ENCODE data around the gene KDM1B. TPM values are rescaled to one million over a fixed set of nuclear protein-coding genes. Genes with fewer than 3 reads are reported as not detected.
"Not testable (repeated sequence)": the region's sequence is repeated elsewhere in the genome, so short reads cannot be mapped to it uniquely, and the experiment has no call there.

Gene KDM1B
- total RNA-seq, 1 donor from 2014 or later: 38.8 TPM

GRCh38 chr6:18186540-18187250, 31.5 kb downstream of the KDM1B start:
- peak; percentile 51 for DNase-seq (ENCODE audit: low read depth)

DNA sequence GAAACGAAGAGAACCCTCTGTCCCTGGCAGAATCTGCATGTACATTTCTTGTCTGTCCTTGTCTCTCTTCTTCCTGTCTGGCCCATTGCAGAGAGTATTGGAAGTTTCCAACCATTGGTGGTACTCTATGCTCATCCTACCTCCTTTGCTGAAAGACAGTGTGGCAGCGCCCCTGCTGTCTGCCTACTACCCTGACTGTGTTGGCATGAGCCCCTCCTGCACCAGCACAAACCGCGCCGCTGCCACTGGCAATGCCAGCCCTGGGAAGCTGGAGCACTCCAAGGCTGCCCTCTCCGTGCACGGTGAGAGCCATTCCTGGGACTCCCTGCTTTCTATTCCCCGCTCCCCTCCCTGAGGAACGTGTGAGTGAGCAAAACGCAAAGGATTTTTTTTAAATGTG, 32.5 kb downstream of the KDM1B start:
- no peak for DNase-seq (ENCODE audit: low read depth)

DNA sequence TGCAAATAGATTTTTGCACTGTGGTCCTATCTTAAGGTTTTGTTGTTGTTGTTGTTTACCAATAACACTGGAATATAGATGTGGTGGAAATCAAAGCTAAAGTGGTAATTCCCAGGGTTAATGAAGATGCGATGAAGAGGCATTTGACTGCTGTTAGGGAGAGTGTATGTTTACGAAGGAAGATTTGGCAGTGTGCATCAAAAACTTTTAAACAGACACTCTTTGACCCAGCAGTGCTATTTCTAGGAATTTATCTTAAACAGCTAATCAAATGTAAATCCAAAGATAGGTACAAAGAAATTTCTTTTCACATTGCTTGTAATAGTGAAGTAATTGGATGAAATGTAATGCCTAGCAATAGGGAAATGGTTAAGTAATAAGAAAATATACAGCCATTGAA, 34.0 kb downstream of the KDM1B start:
- no peak for DNase-seq (ENCODE audit: low read depth)

- DNase-seq (ENCODE audit: low read depth): no peak
These were observed 36.8 kb downstream of the KDM1B start for GRCh38 chr6:18192026-18192425.

DNA sequence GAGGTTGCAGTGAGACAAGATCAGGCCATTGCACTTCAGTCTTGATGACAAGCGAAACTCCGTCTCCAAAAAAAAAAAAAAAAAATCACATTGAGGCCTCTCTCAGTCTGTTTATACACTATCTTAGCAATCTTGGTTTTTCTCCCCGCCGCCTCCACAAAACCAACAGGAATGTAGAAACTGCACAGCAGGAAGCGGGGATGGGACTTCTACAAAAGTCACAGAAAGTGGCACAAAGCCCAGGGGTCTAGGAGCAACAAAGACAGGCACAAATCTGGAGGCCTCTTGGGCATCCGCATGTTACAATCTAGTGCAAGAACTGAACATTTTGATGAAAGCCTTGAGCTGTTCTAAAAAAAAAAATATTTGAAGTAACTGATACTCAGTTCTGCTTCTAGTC, 48.6 kb downstream of the KDM1B start:
- no peak for DNase-seq (ENCODE audit: low read depth)

DNA sequence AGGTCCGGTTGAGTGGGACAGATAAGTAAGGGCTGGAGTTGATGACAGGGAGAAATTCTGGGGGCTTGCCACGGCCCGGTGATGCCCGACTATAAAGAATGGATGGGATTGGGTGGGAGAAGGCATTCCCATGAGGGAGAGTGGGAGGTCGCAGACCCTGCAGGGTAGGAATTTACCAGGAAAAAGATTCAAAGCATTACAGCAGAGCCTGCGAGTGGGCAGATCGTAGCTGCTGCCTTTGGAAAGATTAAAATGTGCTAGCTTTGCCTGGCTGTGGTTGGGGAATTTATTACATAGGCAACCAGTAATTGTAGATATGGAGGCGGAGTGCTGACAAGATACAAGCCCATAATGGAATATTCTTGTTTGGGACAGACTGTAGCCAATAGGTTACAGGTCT, 49.5 kb downstream of the KDM1B start:
- no peak for DNase-seq (ENCODE audit: low read depth)

- no peak for DNase-seq (ENCODE audit: low read depth)
These were observed 51.4 kb downstream of the KDM1B start for GRCh38 chr6:18206591-18206990.

DNA sequence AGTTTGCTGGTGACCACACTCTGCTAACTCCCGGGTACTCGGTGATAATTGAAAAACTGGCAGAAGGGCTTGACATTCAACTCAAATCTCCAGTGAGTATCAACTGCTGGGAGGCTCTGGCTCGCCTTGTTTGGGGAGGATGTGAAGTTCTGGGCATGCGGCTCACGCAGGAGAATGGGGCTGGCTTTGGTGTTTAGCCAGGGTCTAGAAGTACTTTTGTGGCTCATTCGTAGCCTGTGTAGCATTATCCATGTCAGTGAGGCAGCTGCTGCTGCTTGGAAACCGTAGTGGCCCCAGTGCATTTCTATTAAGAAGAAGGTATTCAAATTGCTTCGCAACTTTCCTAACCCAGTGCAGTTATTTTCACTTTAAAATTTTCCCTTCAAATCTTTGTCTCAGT, 52.2 kb downstream of the KDM1B start:
- DNase-seq (ENCODE audit: low read depth): no peak

- DNase-seq (ENCODE audit: low read depth): no peak
These were observed 52.7 kb downstream of the KDM1B start for GRCh38 chr6:18207949-18208348.

DNA sequence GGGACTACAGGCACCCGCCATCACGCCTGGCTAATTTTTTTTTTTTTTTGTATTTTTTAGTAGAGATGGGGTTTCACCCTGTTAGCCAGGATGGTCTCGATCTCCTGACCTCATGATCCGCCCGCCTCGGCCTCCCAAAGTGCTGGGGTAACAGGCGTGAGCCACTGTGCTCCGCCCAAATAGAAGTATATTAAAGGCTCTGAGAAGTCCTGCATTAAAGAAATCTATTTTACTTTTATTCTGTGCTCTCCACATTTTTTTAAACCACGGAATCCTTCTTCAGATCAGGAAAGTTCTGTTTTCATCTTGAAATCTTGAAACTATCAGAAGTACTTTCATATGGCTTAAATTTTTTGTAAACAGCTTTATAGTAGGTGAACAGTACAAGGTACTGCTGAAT, 53.6 kb downstream of the KDM1B start:
- not testable (repeated sequence) for DNase-seq (ENCODE audit: low read depth)

DNA sequence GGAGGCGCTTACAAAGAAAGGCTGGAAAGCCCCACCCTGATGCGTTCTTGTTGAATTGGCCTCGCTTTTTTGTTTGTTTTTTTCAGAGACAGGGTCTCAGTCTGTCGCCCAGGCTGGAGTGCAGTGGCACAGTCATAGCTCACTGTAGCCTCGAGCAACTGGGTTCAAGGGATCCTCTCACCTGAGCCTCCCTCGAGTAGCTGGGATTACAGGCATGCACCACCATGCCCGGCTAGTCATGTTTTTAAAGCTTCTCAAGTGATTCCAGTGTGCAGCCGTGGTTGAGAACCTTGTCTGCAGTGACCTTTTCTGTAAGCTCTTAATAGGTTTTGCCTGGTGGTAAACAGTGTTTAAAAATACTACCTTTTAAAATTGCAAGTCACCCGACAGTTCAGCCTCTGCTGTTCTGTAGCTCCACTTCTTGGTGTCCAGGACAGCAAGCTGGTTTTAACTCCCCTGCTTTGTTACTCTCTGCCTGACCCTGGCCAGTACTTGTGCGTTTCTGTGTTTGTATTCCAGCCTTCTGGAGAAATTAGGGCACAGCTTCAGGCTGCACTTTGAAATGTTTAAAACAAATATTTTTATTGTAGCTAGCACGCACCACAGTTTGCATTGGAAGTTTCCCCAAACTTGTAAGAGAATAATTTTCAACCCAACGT, 54.4 kb downstream of the KDM1B start:
- no peak for DNase-seq (ENCODE audit: low read depth)

DNA sequence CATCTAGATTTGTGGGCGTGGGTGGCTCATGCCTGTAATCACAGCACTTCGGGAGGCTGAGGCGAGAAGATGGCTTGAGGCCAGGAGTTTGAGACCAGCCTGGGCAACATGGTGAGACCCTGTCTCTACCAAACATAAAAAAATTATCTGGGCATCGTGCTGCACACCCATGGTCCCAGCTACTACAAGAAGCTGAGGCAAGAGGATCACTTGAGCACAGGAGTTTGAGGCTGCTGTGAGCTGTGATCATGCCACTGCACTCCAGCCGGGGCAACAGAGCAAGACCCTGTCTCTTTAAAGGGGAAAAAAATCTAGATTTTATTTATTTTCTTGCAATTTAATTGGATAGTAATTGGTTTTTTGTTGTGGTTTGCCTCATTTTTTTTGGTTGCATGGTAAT, 55.5 kb downstream of the KDM1B start:
- no peak for DNase-seq (ENCODE audit: low read depth)

DNA sequence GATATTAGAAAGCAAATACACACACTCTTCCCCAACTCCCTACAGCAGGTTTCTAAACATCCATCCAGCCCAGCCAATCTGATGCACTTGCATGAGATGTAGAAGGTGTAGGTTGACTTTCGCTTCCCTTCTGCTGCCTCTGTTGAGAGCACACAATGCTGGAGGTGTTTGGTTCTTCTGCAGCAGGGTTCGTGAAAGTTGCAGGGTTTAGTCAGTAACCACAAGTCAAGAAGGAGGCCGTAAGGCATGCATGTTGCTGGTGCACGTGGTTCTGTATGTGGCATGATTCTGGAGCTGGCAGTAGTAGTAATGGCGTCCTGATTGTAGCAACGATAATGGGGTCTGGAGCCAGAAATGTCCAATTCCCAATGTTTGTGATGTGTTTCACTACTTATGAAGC, 56.1 kb downstream of the KDM1B start:
- no peak for DNase-seq (ENCODE audit: low read depth)

DNA sequence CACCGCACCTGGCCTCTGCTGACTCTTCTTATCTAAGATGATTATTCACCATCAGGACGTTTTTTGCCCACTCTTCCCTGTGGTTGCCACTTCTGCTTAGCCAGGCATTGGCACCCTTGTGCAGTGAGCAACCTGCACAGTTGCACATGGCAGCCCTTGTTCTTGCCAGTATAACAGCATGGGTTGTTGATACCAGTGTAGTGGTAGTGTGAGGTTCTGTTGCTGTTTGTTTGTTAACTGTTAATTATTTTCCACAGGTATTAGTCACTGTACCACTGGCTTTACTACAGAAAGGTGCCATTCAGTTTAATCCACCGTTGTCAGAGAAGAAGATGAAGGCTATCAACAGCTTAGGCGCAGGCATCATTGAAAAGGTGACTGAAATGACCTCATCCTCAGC, 57.0 kb downstream of the KDM1B start:
- DNase-seq (ENCODE audit: low read depth): peak; percentile 72

DNA sequence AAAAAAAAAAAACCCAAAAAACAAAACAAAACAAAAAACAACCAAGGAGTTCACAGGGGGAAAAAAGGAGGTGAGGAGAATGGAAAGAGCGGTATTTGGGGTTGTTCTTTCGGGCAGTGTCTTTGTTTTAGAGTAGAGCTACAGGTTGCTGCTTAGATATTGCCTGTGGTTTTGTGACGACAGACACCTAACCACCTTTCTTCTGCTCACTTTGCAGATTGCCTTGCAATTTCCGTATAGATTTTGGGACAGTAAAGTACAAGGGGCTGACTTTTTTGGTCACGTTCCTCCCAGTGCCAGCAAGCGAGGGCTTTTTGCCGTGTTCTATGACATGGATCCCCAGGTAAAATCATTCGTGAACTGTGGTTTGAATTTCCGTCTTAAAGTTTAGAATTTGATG, 58.2 kb downstream of the KDM1B start:
- DNase-seq (ENCODE audit: low read depth): no peak

DNA sequence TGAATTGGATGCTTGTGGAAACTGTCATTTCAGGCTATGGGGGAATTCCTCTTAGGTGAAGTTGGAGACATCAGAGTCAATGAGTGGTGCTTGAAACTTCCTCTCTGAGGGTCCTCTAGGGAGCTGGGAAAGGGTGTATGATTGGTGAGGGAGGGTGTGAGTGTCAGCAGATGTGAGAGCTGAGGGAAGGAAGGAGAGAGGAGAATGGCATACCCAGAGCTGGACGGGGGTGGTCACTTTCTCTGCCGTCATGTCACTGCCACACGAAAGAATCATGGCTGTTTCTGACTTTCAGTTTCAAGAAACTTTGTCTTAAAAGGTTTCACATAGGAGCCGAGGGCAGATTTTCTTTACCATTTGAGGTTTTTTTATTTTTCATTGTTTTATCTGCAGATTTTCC, 58.8 kb downstream of the KDM1B start:
- DNase-seq (ENCODE audit: low read depth): no peak

DNA sequence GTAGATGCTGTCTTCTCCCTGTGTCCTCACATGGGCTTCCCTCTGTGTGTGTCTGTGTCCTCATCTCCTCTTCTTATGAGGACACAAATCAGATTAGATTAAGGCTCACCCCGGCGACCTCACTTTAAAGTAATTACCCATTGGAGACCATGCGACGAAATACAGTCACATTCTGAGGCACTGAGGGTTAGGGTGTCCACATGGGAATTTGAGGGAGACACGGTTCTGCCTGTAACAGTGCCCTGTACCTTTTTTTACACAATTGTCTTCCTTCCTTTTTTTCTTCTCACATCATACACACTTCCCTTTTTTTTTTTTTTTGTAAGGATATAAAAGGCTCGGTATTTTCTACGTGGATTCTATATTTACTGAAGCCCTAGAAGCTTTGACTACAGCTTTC, 60.2 kb downstream of the KDM1B start:
- DNase-seq (ENCODE audit: low read depth): no peak

GRCh38 chr6:18216411-18216810, 61.2 kb downstream of the KDM1B start:
- DNase-seq (ENCODE audit: low read depth): peak; percentile 13

- DNase-seq (ENCODE audit: low read depth): no peak
These were observed 63.0 kb downstream of the KDM1B start for GRCh38 chr6:18218233-18218632.

DNA sequence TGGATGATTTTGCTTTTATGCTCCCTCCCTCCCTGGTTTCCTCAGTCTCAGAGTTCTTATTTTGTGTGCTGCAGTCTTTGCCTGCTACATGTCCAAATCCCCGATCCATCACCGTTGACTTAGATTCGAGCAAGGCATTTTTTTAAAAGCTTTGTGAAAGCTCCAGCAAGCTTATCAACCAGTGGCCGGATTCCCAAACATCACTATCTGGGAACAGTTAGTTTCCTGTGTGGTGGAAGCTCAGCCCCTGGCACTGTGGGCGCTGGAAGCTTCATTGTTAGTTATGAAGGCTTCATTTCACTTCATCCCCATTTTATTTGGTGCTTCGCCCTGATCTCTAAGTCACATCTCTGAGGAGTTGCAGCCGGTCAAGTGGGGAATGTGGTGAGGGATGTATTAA, 64.4 kb downstream of the KDM1B start:
- DNase-seq (ENCODE audit: low read depth): no peak

GRCh38 chr6:18221288-18221615, 66.0 kb downstream of the KDM1B start:
- DNase-seq (ENCODE audit: low read depth): no peak

GRCh38 chr6:18226451-18227105, 71.4 kb downstream of the KDM1B start:
- DNase-seq (ENCODE audit: low read depth): peak; percentile 81

DNA sequence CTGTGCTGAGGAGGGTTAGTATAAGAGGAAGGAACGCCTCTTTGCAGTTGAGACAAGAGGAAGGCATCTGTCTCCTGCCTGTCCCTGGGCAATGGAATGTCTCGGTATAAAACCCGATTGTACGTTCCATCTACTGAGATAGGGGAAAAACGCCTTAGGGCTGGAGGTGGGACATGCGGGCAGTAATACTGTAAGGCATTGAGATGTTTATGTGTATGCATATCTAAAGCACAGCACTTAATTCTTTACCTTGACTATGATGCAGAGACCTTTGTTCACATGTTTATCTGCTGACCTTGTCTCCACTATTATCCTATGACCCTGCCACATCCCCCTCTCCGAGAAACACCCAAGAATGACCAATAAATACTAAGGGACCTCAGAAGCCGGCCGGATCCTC, 71.9 kb downstream of the KDM1B start:
- not testable (repeated sequence) for DNase-seq (ENCODE audit: low read depth)

Data from renal cortical epithelial cell (primary cell).